Kidney tubule cell (primary cell): ENCODE data around the gene ASPSCR1.

Experiments
- DNase-seq: peaks from one replicate; pipeline ENCODE4 v3.0.0-alpha.2; 2018; ENCODE audit warnings: low spot score

The ASPSCR1 gene

GRCh38 chr17:82042649-82043048 is 65.2 kb downstream of the ASPSCR1 start:
- no peak for DNase-seq

DNA sequence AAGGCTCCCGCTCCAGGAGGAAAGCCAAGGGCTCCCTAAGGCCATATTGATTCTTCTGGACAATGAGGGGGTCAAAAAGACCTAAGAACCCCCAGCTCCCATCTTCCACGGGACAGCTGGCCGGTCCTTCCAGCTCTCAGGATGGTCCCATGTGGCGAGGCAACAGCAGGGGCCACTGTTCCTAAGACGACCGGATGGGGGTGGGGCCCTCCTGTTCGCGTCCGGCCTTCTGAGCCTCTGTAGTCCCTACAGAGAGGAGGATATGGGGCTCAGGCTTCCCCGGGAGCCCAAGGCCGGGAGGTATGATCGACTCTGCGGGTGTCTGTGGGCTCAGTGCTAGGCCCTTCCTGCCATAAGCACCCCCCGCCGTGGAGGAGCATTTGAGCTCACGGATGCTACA is 66.1 kb downstream of the ASPSCR1 start:
- DNase-seq: no peak

DNA sequence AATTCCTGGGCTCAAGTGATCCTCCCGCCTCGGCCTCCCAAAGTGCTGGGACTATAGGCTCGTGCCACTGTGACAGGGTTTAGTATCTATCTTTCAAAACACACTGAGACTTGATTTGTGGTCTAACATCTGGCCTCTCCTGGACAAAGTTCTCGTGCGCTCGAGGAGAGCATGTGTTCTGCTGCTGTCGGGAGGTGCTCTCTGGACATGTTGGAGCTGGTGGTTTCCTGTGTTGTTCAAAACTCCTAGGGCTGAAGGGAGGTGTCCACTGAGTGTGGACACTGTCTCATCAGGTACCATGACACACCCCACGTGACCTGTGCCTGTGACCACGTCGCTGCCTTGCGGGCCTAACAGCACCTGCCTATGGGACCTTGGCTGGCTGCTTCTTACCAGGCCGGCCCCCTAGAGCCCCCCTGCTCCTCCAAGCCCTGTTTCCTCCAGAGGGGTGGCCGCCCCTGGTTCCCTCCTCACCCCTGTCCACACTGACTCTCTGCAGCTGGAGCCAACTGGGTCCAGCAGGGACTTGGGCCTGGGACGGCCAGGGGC is 68.6 kb downstream of the ASPSCR1 start:
- no peak for DNase-seq

GRCh38 chr17:82046903-82047302 is 69.5 kb downstream of the ASPSCR1 start:
- no peak for DNase-seq

DNA sequence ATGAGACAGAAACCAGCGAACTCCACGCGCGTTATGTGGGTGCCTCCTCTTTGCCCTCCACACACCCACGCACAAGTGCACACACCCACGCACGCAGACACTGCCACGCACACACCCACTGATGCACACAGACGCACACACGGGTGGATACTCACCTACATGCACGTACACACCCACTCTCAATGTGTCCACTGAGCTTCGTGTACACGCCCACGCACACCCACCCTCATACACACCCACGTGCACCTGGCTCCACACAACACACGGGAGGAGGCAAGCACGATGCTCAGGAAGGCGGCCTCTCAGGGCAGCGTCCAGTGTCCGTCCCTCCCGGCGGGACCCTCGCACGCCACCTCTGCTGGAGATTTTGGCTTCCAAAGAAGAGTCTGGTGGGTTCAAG is 70.0 kb downstream of the ASPSCR1 start:
- DNase-seq: no peak

- DNase-seq: no peak
Observed at GRCh38 chr17:82047914-82048570, 70.6 kb downstream of the ASPSCR1 start.

DNA sequence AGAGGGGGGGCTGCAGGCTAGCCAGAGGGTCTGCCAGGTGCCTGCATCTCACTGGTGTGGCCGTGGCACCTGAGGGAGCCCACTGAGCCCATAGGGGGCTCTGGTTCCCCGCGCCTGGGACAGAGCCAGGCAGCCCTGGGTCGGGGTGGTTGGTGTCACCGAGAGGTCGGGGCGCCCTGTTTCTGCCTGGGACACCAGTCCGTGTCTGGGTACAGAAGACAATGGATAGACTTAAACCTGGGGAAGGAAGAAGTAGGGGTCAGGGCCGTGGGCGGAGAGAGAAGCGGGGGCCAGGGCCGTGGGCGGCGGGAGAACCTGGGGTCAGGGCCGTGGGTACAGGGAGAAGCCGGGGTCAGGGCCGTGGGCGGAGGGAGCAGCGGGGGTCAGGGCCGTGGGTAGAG is 71.1 kb downstream of the ASPSCR1 start:
- no peak for DNase-seq

DNA sequence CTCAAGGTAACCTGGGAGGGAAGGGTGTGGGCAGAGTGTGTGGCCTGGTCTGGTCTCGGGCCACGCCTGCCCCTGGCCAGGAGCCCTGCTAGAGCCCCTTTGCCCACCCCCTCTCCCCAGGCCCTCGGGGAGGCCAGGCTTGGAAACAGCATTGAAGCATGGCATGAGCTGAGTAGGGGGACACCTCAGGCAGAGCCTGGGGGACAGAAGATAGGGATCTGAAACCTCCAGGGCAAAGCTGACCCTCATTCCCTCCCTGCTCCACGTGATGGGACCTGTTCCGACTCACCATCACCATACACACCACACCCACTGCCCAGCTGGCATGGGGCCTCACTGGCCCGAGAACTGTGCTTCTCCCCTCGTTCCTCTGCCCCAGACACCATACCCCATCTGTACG is 71.7 kb downstream of the ASPSCR1 start:
- DNase-seq: no peak

- no peak for DNase-seq
Observed at GRCh38 chr17:82049521-82049971, 72.1 kb downstream of the ASPSCR1 start.

- no peak for DNase-seq
Observed at GRCh38 chr17:82050152-82050760, 72.8 kb downstream of the ASPSCR1 start.

GRCh38 chr17:82050761-82051641 is 73.6 kb downstream of the ASPSCR1 start:
- no peak for DNase-seq

DNA sequence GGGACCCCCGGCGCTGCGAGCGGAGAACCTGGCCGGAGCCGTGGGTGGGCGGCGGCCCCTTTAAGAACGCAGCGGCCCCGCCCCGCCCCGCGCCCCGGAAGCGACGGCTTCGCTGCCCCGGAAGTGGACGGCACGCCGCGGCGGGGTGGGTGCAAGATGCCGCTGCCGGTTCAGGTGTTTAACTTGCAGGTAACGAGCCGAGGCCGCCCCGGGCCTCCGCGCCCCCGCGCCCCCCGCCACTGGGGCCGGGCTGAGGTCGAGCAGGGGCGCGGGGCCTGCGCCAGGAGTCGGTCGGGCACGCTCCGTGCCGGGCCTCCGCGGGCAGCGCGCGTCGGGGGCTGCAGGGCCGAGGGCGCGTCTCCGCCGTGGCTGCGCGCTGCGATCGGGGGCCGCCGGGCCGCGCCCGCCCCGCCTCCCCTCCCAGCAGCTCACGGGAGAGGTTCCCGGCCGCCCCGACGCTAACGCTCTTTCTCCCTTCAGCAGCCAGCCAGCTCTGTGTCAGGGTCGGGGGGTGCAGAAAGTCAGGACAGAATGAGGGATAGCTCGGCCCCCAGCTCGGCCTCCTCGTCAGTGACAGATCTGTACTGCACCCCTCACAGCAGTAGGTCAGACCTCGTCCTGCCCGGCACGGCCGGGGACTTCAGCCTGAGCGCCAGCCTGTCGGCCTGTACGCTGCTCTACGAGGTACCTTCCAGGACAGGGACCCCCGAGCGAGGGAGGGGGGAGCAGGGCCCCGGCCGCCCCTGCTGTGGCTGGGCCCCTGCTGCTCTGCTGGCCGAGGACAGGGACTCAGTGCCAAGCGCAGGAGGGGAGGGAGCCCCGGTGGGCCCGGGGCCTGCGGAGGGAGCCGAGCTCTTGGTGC is 74.6 kb downstream of the ASPSCR1 start, which contains the start of the genes GPS1 and RFNG:
GPS1 (plus strand) TSS at position 123 of the 862 bp plus-strand sequence; CDS start at position 157, 34 bp downstream.
RFNG (minus strand) TSS at position 36 of the 862 bp plus-strand sequence. CDS start 45 bp downstream, outside the sequence.
- peak; percentile 69 for DNase-seq

DNA sequence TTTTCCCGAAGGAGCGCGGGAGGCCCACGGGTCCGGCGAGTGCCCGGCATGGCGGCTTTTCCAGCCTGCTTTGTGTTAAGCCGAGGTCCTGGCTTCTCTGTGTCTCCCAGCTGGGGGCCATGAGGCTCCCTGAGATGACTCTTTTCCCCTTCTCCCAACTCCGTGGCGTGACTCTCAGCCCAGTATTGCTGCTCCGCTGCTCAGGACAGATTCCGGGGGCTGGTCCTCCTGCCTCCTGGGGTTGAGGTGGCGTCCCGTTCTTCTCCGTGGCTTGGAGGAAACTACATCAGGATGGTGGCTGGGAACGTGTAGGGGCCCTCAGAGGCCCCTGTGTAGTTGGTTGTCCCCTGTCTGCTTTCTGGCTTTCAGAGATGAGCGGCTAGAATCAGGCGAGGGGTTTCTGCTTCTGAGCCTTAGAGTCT is 75.2 kb downstream of the ASPSCR1 start:
- DNase-seq: peak; percentile 14

GRCh38 chr17:82053130-82053529 is 75.7 kb downstream of the ASPSCR1 start:
- DNase-seq: no peak

DNA sequence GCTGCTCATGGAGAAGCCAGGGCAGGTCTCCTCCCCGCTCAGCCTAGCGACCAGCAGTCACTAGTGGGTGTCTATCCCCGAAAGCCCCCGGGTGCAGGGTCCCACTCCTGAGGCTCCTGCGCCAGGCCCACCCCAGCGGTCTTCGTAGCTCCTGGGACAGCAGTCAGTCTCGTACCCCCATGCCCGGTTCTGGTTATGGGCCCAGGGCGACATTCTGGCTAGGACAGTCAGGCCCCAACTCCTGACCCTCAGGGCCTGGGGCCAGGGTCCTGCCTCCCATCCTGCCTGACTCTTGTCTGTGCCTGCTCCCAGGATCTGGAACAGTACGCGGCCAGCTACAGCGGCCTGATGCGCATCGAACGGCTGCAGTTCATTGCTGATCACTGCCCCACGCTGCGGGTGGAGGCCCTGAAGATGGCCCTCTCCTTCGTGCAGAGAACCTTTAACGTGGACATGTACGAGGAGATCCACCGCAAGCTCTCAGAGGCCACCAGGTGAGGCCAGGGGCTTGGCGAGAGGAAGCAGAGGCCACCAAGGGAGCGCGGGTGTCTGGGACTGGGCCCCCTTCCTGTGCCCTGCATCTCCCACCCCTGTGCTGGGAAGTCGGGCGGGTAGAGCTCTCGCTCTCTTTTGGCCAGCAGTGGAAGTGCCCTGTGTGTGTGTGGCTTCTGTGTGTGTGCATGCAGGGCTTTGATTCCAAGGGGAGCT is 76.3 kb downstream of the ASPSCR1 start:
- DNase-seq: no peak

DNA sequence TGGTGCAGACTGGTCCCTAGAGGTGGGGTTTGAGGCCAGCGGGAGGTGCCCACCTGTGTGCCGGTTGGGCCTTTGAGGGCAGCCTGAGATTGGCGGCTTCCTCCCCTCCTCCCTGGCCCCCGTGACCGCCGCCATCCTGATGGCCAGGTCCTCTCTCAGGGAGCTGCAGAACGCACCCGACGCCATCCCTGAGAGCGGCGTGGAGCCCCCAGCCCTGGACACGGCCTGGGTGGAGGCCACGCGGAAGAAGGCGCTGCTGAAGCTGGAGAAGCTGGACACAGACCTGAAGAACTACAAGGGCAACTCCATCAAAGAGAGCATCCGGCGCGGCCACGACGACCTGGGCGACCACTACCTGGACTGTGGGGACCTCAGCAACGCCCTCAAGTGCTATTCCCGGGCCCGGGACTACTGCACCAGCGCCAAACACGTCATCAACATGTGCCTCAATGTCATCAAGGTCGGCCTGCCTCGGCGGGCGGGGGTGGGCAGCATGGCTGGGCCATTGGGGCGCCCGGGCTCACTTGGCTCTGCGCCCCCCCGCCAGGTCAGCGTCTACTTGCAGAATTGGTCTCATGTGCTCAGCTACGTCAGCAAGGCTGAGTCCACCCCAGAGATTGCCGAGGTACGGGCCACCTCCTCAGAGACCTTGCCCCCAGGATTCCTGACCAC is 77.1 kb downstream of the ASPSCR1 start:
- DNase-seq: no peak

DNA sequence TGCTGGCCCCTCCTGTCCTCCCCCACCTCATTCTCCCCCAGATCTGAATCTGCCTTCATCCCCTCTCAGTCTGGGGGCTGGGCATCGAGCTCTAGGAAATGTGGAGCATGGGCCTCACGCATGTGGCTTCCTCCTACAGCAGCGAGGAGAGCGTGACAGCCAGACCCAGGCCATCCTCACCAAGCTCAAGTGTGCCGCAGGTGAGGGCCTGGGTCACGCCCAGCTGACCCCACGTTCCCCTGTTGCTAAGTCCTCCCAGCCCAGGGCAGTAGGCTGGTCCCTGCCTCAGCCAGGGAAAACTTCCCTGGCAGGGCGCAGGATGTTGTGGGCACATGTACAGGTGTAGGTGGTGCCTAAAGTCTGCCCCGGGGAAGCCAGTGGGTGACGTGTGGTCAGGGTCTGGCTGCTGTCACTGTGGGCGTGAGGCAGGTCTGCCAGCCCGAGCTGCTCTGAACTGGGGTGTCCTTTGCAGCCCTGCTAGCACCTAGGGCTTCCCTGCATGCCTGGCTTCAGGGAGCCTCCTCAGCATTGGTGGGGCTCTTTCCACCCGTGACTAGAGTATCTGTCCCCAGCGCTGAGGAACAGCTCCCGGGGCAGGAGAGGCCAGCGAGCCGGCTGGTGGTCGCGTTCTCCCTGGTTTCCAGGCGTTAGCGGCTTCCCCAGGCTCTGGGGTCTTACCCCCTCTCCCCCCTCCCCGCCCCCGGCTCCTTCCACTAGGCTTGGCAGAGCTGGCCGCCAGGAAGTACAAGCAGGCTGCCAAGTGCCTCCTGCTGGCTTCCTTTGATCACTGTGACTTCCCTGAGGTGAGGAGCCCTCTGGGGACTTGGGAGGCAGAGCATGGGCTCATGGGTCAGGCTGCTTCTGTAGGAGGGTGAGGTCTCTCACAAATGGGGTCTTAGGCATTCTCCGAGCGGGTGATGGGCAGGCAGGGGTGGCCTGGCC is 77.9 kb downstream of the ASPSCR1 start:
- DNase-seq: no peak

GRCh38 chr17:82055965-82056728 is 78.7 kb downstream of the ASPSCR1 start:
- DNase-seq: no peak
